HepG2 (cell line): ENCODE data around the gene CBX2. TPM values are rescaled to one million over a fixed set of nuclear protein-coding genes. Genes with fewer than 3 reads are reported as not detected.

Experiments
- CENPBD1 ChIP-seq: sonication (generic); formaldehyde crosslinking; IDR thresholded peaks from 2 replicates; pipeline ENCODE4 v1.8.0; 2022; ENCODE audit warnings: missing genetic modification reagents, low read depth, mild to moderate bottlenecking, borderline replicate concordance
- FLYWCH1 ChIP-seq: sonication (generic); formaldehyde crosslinking; IDR thresholded peaks from 2 replicates; pipeline ENCODE4 v1.8.1; 2023; ENCODE audit warnings: mild to moderate bottlenecking, missing genetic modification reagents
- IKZF5 ChIP-seq: IDR thresholded peaks from 2 replicates; pipeline ENCODE4 v1.6.1; 2018; ENCODE audit warnings: missing genetic modification reagents, mild to moderate bottlenecking, missing compliant biosample characterization
- PLRG1 ChIP-seq: fragments of 450-650 bp; conservative IDR thresholded peaks from 2 replicates; pipeline ENCODE4 v1.6.1; 2016
- PRDM15 ChIP-seq: sonication (generic); formaldehyde crosslinking; IDR thresholded peaks from 2 replicates; pipeline ENCODE4 v1.4.0; 2020; ENCODE audit warnings: missing genetic modification reagents
- SRSF1 ChIP-seq: fragments of 200-400 bp; formaldehyde crosslinking; optimal IDR thresholded peaks from 2 replicates; pipeline ENCODE3; 2017; ENCODE audit warnings: mild to moderate bottlenecking, low read depth, low read length, moderate library complexity
- SRY ChIP-seq: sonication (generic); formaldehyde crosslinking; IDR thresholded peaks from 2 replicates; pipeline ENCODE4 v1.8.0; 2022; ENCODE audit warnings: mild to moderate bottlenecking, missing genetic modification reagents
- SSRP1 ChIP-seq: IDR thresholded peaks from 2 replicates; pipeline ENCODE4 v1.6.1; 2016; ENCODE audit warnings: control low read depth
- TERF1 ChIP-seq: sonication (generic); formaldehyde crosslinking; IDR thresholded peaks from 2 replicates; pipeline ENCODE4 v1.8.0; 2022; ENCODE audit warnings: mild to moderate bottlenecking, missing genetic modification reagents, moderate library complexity
- ZBTB33 ChIP-seq: sonication (generic); formaldehyde crosslinking; IDR thresholded peaks from 2 replicates; pipeline ENCODE4 v1.4.0; 2020; ENCODE audit warnings: missing genetic modification reagents
- ZBTB38 ChIP-seq: sonication (generic); formaldehyde crosslinking; IDR thresholded peaks from 2 replicates; pipeline ENCODE4 v1.5.1; 2020; ENCODE audit warnings: mild to moderate bottlenecking, missing genetic modification reagents
- ZNF101 ChIP-seq: sonication (generic); formaldehyde crosslinking; IDR thresholded peaks from 2 replicates; pipeline ENCODE4 v1.4.0; 2020; ENCODE audit warnings: mild to moderate bottlenecking, low read depth, missing genetic modification reagents, borderline replicate concordance
- ZNF121 ChIP-seq: sonication (generic); formaldehyde crosslinking; IDR thresholded peaks from 2 replicates; pipeline ENCODE4 v1.5.0; 2020; ENCODE audit warnings: mild to moderate bottlenecking, missing genetic modification reagents
- ZNF430 ChIP-seq: sonication (generic); formaldehyde crosslinking; IDR thresholded peaks from 2 replicates; pipeline ENCODE4 v1.9.0; 2021; ENCODE audit warnings: mild to moderate bottlenecking, missing genetic modification reagents
- ZNF512B ChIP-seq: sonication (generic); formaldehyde crosslinking; IDR thresholded peaks from 2 replicates; pipeline ENCODE4 v1.5.1; 2020; ENCODE audit warnings: missing genetic modification reagents, mild to moderate bottlenecking, borderline replicate concordance
- ZNF839 ChIP-seq: sonication (generic); formaldehyde crosslinking; IDR thresholded peaks from 2 replicates; pipeline ENCODE4 v1.4.0; 2020; ENCODE audit warnings: missing genetic modification reagents, mild to moderate bottlenecking, borderline replicate concordance
- polyA plus RNA-seq, 8 experiments: library from polyadenylated mRNA; depleted of rRNA in 3 of 8; stranded (reverse) in 7 of 8; unstranded in 1 of 8; fragments of >200 nt; fragmentation: Illumina TruSeq in 4 of 8; extraction: Trizol in 4 of 8; gene quantifications; 2 replicates each; pipeline versions ENCODE4 v1.2.1 to v1.2.3, GENCODE V29; 2011 to 2016; ENCODE audit warnings: low read depth in 4 of 8, missing spikeins in 1 of 8, mixed read lengths in 1 of 8; ENCODE audit not compliant: insufficient read depth in 1 of 8
- total RNA-seq, 5 experiments: library from RNA; depleted of rRNA; stranded (reverse); fragments of >200 nt; fragmentation: Illumina TruSeq; extraction: Trizol; gene quantifications; 2 replicates each; pipeline ENCODE4 v1.2.3, GENCODE V29; 2016; ENCODE audit warnings: low read depth in 1 of 5

CBX2 gene
- total and polyA plus RNA-seq, 2 of the 13 experiments (the other 11 are each of a cell fraction or from before 2014, with no cell fraction given): 14.5 to 31.1 TPM

- TF ChIP-seq ZNF101 (CRISPR knock-in tag) (no peak), ZNF121 (CRISPR knock-in tag) (peak; percentile 21; the same call in 1 of the 2 replicates), ZBTB38 (CRISPR knock-in tag) (peak; percentile 9; the same call in 1 of the 2 replicates), PLRG1 (no peak), FLYWCH1 (CRISPR knock-in tag) (no peak), ZNF430 (CRISPR knock-in tag) (no peak), ZBTB33 (CRISPR knock-in tag) (peak; percentile 36; the same call in 1 of the 2 replicates), TERF1 (CRISPR knock-in tag) (no peak), ZNF839 (0 out of 2 replicates have a peak, but pooled peaks have one; percentile 60), IKZF5 (CRISPR knock-in tag) (peak; percentile 84; the same call in 1 of the 2 replicates), CENPBD1 (no peak), PRDM15 (CRISPR knock-in tag) (no peak), ZNF512B (CRISPR knock-in tag) (peak; percentile 100), SSRP1 (CRISPR knock-in tag) (peak; percentile 93), SRY (CRISPR knock-in tag) (no peak), SRSF1 (no peak)
These were observed 43.6 kb downstream of the CBX2 start (continued) for GRCh38 chr17:79821331-79822095.
